Activated T-cell treated with anti-CD3 and anti-CD28 coated beads, Interleukin-2, amount 50 U/mL, for 48 hours (primary cell): ENCODE results near the gene IFITM2.

ENCODE experiments used
- DNase-seq, 2 experiments: peaks; one replicate each; pipeline ENCODE4 v3.0.0-alpha.2; 2020

The IFITM2 gene

GRCh38 chr11:281486-282161 is 26.0 kb upstream of the IFITM2 start:
- DNase-seq: peak in 1 of 2 experiments; percentile 61

DNA sequence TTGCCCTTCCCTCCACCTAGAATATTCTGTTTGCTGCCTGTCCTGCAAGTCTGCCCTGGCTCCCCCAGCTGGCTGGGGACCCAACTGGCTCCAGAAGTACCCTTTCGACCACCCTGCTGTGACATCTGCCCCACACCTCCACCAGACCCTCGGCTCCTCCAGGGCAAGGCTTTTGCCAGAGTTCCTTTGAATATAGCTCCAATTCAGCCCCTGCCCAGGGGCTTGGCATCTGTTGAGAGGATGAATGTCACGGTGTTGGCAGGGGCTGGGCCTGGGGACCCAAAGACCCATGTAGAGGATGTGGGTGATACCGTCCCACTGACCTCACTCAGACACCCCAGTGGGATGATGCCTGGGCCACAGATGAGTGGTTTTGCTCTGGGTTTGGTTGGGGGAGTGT is 25.4 kb upstream of the IFITM2 start:
- DNase-seq: no peak

DNA sequence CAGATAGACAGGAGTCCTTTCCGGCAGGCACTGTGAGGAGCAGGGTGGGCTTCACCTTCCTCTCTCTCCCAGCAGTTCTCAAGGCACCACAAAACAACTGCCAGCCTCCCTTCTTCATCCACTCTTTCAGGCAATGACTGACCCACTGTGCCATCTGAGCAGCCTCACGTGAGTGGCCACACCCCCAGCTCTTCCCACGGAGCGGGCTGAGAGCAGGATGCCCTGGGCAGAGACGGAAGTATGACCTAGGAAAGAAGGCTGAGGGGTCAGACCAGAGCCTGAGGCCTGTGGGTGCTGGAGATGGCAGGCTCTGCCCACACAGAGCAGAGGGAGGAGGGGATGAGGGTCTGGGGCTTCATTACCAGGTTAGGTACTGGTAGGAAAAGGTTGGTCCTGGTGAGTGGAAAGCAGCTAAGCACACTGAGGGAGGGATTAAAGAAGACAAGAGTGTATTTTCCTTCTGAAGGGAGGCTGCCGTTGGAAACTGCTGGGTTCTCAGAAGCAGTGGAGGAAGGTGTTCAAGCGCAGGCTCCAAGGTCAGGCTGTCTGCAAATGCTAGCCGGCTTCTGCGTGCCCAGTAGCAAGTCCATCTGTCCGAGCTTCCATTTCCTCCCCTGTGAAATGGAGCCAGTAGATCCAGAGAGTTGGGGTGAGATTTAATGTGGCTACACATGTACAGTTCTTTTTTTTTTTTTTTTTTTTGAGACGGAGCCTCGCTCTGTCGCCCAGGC is 24.8 kb upstream of the IFITM2 start:
- peak in 1 of 2 experiments; percentile 22 for DNase-seq

- peak in 1 of 2 experiments; percentile 16 for DNase-seq
Observed at GRCh38 chr11:283405-284104, 24.1 kb upstream of the IFITM2 start.

DNA sequence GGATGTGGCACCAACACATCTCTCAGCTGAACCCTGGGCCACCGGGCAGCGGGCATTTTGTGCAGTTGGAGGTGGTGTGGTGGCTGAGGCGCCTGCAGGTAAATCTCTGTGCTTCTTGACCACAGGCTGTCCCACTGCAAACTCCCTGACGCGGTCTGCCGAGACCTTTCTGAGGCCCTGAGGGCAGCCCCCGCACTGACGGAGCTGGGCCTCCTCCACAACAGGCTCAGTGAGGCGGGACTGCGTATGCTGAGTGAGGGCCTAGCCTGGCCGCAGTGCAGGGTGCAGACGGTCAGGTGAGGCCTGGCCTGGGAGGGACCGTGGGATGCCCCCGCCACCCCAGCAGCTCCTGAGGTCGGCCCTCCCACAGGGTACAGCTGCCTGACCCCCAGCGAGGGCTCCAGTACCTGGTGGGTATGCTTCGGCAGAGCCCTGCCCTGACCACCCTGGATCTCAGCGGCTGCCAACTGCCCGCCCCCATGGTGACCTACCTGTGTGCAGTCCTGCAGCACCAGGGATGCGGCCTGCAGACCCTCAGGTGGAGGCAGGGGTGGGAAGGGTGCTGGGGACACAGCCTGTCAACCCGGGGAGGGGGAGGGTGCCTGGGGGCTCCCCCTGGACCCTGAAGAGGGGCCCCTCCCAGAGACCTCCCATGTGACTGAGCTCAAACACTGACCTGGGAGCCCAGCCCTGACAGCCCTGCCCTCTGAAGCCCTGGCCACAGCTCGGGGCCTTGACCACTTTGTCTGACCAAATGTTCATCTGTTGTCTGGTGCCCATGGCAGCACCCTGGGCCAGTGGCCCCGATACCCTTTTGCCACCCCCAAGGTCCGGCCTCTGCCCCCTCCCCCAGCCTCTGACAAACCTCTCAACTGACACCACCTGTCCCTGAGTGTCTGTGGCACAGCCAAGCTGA is 23.3 kb upstream of the IFITM2 start:
- no peak for DNase-seq

DNA sequence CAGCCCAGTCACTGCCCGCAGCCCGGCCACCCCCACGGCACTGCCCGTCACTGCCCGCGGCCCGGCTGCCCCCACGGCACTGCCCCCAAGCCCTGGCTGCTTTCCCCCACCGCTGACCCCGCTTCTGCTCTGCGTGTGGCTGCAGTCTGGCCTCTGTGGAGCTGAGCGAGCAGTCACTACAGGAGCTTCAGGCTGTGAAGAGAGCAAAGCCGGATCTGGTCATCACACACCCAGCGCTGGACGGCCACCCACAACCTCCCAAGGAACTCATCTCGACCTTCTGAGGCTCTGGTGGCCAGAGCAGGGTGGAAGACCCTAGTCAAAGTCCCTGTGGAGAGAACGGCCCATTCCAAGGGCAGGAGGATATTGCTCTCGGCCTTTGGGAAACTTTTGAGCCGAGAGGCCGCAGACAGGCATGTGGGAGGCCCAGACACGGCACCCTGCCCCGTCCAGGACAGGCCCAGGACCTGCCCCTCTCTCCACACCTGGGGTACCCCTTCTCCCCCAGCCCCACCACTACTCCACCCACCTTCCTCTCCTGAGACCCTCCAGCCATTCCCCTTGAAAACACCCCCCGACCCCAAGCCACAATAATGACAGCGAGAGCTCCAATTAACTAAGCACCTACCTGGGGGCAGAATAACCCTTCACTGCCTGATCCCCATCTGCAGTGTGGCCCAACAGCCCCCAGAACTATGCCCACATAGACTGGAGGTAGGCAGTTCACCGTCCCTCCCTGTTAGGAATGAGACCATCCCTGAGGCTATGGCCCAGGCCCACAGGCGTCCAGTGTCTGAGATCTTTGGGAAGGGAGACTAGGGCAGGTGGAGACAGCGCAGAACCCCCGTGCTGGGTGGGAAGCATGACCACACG is 22.4 kb upstream of the IFITM2 start:
- DNase-seq: peak in 1 of 2 experiments; percentile 15

GRCh38 chr11:285894-286220 is 21.8 kb upstream of the IFITM2 start:
- DNase-seq: peak in 1 of 2 experiments; percentile 15

DNA sequence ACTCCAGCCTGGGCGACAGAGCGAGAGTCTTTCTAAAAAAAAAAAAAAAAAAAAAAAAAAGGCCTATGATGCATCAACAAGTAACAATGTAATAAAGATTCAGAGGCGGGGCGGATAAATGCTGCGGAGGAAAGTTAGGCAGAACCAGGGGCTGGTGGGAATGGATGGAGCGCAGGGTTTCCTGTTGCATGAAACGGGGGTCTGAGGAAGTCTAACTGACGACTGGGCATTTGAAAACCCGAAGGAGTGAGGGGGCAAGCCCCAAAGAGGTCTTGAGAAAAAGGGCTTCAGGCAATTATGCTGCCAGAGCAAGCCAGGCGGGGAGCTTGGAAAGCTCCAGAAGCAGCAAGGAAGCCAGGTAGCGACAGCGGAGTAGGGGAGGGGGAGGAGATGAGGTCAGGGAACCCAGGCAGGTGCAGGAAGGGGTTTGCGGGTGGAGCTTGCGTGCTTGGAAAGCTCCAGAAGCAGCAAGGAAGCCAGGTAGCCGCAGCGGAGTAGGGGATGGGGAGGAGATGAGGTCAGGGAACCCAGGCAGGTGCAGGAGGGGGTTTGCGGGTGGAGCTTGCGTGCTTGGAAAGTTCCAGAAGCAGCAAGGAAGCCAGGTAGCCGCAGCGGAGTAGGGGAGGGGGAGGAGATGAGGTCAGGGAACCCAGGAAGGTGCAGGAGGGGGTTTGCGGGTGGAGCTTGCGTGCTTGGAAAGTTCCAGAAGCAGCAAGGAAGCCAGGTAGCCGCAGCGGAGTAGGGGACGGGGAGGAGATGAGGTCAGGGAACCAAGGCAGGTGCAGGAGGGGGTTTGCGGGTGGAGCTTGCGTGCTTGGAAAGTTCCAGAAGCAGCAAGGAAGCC is 20.4 kb upstream of the IFITM2 start:
- DNase-seq: peak in 1 of 2 experiments; percentile 33

DNA sequence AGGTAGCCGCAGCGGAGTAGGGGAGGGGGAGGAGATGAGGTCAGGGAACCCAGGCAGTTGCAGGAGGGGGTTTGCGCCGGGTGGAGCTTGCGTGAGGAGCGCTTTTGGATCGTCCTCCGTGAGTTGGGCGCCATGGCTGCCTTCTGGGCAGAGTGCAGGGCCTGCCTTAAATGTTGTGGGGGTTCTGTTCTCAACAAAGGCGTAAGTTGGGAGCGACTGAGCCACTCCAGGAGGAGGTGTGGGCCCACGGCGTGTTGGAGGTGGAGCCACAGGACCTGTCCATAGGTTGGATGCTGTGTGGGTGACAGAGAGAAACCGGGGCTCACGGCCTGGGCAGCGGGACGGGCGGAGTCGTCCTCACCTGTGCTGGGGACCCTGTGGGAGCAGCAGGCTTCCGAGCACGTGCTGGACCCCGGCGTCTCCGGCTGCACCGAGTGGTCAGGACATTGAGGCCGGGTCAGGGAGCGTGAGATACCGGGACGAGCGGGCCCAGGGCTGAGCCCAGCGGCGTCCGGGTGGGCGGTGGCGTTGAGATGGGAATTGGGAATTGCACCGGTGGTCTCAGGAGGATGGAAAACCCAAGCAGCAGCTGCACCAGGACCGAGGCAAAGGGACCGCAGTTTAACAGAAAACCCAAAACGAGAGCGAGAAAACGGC is 19.7 kb upstream of the IFITM2 start:
- DNase-seq: peak; percentile 57 to 63

GRCh38 chr11:288478-289397 is 18.9 kb upstream of the IFITM2 start, which contains the start of gene PGGHG:
Gene PGGHG (plus strand): TSS chr11:289126. CDS start chr11:289817, 691 bp downstream.
- DNase-seq: peak; percentile 55 to 63

GRCh38 chr11:289398-289711 is 18.3 kb upstream of the IFITM2 start:
- DNase-seq: no peak

DNA sequence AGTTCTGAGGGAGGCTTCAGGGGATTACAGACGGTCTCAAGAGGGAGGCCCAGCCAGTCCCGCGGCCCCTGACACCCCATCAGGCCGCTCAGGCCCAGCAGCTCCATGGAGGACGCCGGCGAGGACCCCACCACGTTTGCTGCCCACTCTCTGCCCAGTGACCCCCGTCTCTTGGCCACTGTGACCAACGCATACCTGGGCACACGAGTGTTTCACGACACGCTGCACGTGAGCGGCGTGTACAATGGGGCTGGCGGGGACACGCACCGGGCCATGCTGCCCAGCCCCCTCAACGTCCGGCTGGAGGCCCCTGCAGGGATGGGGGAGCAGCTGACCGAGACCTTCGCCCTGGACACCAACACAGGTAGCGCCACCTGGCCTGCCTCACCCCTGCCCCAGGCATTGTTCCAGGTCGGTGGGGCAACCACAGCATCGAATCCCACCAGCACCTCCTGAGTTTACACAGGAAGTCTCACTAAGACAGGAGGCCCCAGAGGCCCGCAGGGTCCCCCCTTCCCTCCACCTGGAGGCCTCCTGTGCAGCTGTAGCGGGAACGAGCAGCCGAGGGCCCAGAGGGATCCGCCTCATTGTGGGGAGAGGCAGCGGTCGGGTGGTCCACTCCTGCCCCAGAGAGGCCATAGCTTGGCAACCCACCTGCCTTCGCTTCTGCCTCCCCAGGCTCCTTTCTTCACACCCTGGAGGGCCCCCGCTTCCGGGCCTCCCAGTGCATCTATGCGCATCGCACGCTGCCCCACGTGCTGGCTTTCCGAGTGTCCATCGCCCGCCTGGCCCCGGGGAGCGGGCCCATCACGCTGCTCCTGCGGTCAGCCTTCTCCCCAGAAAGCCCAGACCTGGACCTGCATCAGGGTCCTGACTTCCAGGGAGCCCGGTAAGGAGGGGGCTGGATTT is 17.6 kb upstream of the IFITM2 start:
- DNase-seq: no peak

- no peak for DNase-seq
Observed at GRCh38 chr11:290621-291231, 16.9 kb upstream of the IFITM2 start.

DNA sequence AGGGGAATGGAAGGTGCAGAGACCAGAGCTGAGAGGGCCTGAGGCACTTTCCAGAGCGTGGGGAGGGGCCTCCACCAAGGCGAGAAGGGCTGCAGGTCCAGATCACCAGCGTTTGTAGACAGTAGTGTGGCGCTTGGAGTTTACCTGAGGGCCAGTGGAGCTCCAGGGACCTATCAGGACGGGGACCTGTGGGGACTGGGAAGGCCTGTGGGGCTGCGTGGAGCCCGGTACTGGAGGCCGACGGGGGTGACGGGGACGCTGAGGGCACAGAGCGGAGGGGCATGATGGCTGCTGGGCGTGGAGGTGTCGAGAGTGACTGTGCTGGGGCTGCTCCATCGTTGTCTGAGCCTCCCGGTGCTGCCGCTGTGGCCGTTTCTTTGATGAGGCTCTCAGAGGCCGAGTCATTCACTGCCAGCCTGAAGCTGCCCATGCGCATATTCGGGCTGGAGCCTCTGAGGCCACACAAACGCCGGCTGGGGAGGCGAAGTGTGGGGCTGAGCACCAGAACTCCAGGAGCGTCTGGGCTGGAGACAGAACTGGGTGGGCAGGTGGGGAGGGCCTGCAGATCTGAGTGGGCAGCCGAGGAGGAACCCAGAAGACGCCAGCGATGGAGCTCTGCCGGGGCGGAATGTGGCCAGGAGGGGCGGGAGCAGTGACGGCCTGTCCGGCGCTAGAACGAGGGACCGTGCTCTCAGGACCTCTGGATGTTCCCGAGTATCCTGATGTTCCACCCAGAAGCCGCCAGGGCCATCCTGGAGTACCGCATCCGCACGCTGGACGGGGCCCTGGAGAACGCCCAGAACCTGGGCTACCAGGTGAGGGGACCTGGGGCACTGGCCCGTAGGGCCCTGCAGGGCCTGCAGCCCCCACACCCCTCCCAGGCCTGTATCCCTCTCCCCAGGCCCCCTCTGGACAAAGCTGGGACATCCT is 16.1 kb upstream of the IFITM2 start:
- no peak for DNase-seq

DNA sequence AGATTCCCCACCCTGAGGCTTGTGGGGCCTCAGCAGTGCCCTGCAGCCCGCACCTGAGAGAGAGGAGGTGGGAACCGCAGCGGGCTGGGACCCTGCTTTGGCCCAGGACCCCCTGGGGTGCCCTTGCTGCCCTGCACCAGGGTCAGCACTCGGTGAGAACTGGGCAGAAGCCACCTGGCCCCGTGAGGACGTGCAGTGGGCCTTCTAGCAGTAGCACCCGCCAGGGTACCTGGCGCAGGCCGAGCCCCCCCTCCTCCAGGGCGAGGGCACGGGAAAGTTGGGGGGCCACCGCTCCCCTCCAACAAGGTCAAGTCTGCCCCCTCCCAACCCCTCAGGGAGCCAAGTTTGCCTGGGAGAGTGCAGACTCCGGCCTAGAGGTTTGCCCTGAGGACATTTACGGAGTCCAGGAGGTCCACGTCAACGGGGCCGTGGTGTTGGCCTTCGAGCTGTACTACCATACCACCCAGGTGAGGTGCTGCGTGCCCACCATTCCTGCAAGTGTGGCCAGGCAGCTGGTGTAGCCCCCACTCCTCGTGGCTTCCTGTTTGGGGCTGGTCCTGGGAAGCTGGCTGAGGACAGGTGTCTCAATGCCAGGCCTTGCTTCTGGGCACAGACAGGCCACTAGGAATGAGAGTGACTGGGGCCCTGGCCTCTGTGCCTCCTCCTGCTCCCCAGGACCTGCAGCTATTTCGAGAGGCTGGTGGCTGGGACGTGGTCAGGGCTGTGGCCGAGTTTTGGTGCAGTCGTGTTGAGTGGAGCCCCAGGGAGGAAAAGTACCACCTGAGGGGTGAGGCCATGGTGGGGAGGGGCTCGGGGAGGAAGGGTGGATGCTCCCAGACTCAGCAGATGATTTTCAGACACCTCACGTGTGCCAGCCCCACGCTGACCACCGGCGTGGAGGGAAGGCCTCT is 15.2 kb upstream of the IFITM2 start:
- no peak for DNase-seq
